HepG2 (cell line): ENCODE results near the gene GSTP1. TPM values are rescaled to one million over a fixed set of nuclear protein-coding genes. Genes with fewer than 3 reads are reported as not detected.

Source experiments
- BCLAF1 ChIP-seq: fragments of 450-650 bp; IDR thresholded peaks from 2 replicates; pipeline ENCODE4 v1.6.1; 2017; ENCODE audit warnings: mild to moderate bottlenecking
- CEBPG ChIP-seq: IDR thresholded peaks from 2 replicates; pipeline ENCODE4 v1.6.1; 2016
- NR2F1 ChIP-seq, 2 experiments: fragments of 450-650 bp in 1 of 2; formaldehyde crosslinking in 1 of 2; IDR thresholded peaks; 2 replicates each; pipeline versions ENCODE4 v1.5.0 to v1.6.1; 2016 to 2020; ENCODE audit warnings: mild to moderate bottlenecking in 1 of 2, missing compliant biosample characterization in 1 of 2, missing genetic modification reagents in 1 of 2, moderate library complexity in 1 of 2
- YY1 ChIP-seq: IDR thresholded peaks from 2 replicates; pipeline ENCODE4 v1.6.1; 2011; ENCODE audit warnings: low read length, low read depth, moderate library complexity, mild to moderate bottlenecking; ENCODE audit not compliant: insufficient read depth, insufficient replicate concordance
- ZBED4 ChIP-seq: sonication (generic); formaldehyde crosslinking; IDR thresholded peaks from 2 replicates; pipeline ENCODE4 v1.4.0; 2020; ENCODE audit warnings: missing genetic modification reagents, borderline replicate concordance
- ZFP91 ChIP-seq: sonication (generic); formaldehyde crosslinking; IDR thresholded peaks from 2 replicates; pipeline ENCODE4 v1.9.0; 2022; ENCODE audit warnings: missing genetic modification reagents, mild to moderate bottlenecking, borderline replicate concordance
- ZNF136 ChIP-seq: sonication (generic); formaldehyde crosslinking; IDR thresholded peaks from 2 replicates; pipeline ENCODE4 v1.8.1; 2022; ENCODE audit warnings: low read depth, mild to moderate bottlenecking, moderate library complexity, missing genetic modification reagents
- ZNF570 ChIP-seq: sonication (generic); formaldehyde crosslinking; IDR thresholded peaks from 2 replicates; pipeline ENCODE4 v1.4.0; 2020; ENCODE audit warnings: mild to moderate bottlenecking, missing genetic modification reagents, borderline replicate concordance
- ZNF646 ChIP-seq: sonication (generic); formaldehyde crosslinking; IDR thresholded peaks from 2 replicates; pipeline ENCODE4 v1.9.0; 2021; ENCODE audit warnings: mild to moderate bottlenecking, missing genetic modification reagents
- ZNF704 ChIP-seq: sonication (generic); formaldehyde crosslinking; IDR thresholded peaks from 2 replicates; pipeline ENCODE4 v1.8.1; 2023; ENCODE audit warnings: mild to moderate bottlenecking, inconsistent platforms, moderate library complexity, missing genetic modification reagents, borderline replicate concordance
- polyA plus RNA-seq, 8 experiments: library from polyadenylated mRNA; depleted of rRNA in 3 of 8; stranded (reverse) in 7 of 8; unstranded in 1 of 8; fragments of >200 nt; fragmentation: Illumina TruSeq in 4 of 8; extraction: Trizol in 4 of 8; gene quantifications; 2 replicates each; pipeline versions ENCODE4 v1.2.1 to v1.2.3, GENCODE V29; 2011 to 2016; ENCODE audit warnings: low read depth in 4 of 8, missing spikeins in 1 of 8, mixed read lengths in 1 of 8; ENCODE audit not compliant: insufficient read depth in 1 of 8
- total RNA-seq, 5 experiments: library from RNA; depleted of rRNA; stranded (reverse); fragments of >200 nt; fragmentation: Illumina TruSeq; extraction: Trizol; gene quantifications; 2 replicates each; pipeline ENCODE4 v1.2.3, GENCODE V29; 2016; ENCODE audit warnings: low read depth in 1 of 5

GSTP1 gene
- total and polyA plus RNA-seq, 2 of the 13 experiments (the other 11 are each of a cell fraction or from before 2014, with no cell fraction given): not detected

- TF ChIP-seq BCLAF1: no peak
- TF ChIP-seq CEBPG (CRISPR knock-in tag): no peak
- TF ChIP-seq NR2F1 (CRISPR knock-in tag; IDR thresholded peaks at IDR 0.05): no peak
- TF ChIP-seq ZBED4 (CRISPR knock-in tag): no peak
- no peak for TF ChIP-seq ZNF570 (CRISPR knock-in tag)
- TF ChIP-seq ZNF646 (CRISPR knock-in tag): no peak
- TF ChIP-seq ZNF704 (CRISPR knock-in tag): no peak
- no peak for TF ChIP-seq YY1
- TF ChIP-seq ZFP91: no peak
- no peak for TF ChIP-seq ZNF136 (CRISPR knock-in tag)
These were observed 20.5 kb upstream of the GSTP1 start (continued) for GRCh38 chr11:67562963-67563704.
